Amygdala (tissue), 56 donors: ENCODE results near the gene SPDYC.

Experiments used
- DNase-seq, 56 donors: peaks; one replicate each; lab custom pipeline; 2025; lab: John Stamatoyannopoulos, UW

SPDYC gene

GRCh38 chr11:65194564-65194963 is 24.5 kb downstream of the SPDYC start:
- no peak for DNase-seq

- DNase-seq, result no peak
Measured at GRCh38 chr11:65204143-65204542, 34.1 kb downstream of the SPDYC start.

- DNase-seq, result peak in 34 of 56 donors; percentile 14 to 83 (median 58)
Measured at GRCh38 chr11:65204646-65205601, 34.9 kb downstream of the SPDYC start.

GRCh38 chr11:65205602-65205967 is 35.6 kb downstream of the SPDYC start:
- no peak for DNase-seq

GRCh38 chr11:65206441-65206841 is 36.4 kb downstream of the SPDYC start:
- no peak for DNase-seq

- DNase-seq, result no peak
Measured at GRCh38 chr11:65206901-65207300, 36.9 kb downstream of the SPDYC start.

GRCh38 chr11:65207918-65208784 is 38.1 kb downstream of the SPDYC start:
- no peak for DNase-seq

GRCh38 chr11:65208785-65209710 is 39.0 kb downstream of the SPDYC start:
- DNase-seq, result no peak

GRCh38 chr11:65209711-65210360 is 39.8 kb downstream of the SPDYC start:
- no peak for DNase-seq

- DNase-seq, result no peak
Measured at GRCh38 chr11:65210361-65210731, 40.3 kb downstream of the SPDYC start.

GRCh38 chr11:65210748-65211147 is 40.7 kb downstream of the SPDYC start:
- DNase-seq, result no peak

GRCh38 chr11:65211293-65212105 is 41.5 kb downstream of the SPDYC start:
- DNase-seq, result no peak

GRCh38 chr11:65212226-65212801 is 42.3 kb downstream of the SPDYC start:
- DNase-seq, result no peak

- no peak for DNase-seq
Measured at GRCh38 chr11:65213322-65214211, 43.5 kb downstream of the SPDYC start.

- DNase-seq, result no peak
Measured at GRCh38 chr11:65214212-65214845, 44.3 kb downstream of the SPDYC start.

GRCh38 chr11:65215441-65216076 is 45.5 kb downstream of the SPDYC start:
- DNase-seq, result peak in 3 of 56 donors; percentile 15 to 51 (median 22)
